Measurements from ENCODE around the gene ACBD6. TPM values are rescaled to one million over a fixed set of nuclear protein-coding genes. Genes with fewer than 3 reads are reported as not detected.

Gene ACBD6
- total RNA-seq, 4 donors from 2014 or later = 26.4 to 34.6 (median 31.5) TPM

DNA sequence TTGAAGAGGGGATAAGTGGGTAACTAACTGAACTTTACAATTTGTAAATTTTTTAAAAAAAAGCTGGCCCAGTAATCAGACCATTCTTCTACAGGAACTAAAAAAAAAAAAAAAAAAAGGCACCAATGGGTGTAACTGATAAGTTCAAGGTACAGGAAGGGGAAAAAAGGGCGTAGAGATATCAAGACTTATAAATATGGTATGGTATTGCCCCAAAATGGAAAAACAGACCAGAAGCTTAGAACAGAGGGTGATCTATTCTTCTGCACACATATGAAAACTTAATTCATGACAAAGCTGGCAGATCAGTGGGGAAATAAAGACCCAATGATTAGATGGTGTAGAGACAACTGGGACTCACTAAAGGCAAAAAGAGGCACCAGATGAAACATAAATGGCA, 213.4 kb downstream of the ACBD6 start:
- TF ChIP-seq, protein P1, sequence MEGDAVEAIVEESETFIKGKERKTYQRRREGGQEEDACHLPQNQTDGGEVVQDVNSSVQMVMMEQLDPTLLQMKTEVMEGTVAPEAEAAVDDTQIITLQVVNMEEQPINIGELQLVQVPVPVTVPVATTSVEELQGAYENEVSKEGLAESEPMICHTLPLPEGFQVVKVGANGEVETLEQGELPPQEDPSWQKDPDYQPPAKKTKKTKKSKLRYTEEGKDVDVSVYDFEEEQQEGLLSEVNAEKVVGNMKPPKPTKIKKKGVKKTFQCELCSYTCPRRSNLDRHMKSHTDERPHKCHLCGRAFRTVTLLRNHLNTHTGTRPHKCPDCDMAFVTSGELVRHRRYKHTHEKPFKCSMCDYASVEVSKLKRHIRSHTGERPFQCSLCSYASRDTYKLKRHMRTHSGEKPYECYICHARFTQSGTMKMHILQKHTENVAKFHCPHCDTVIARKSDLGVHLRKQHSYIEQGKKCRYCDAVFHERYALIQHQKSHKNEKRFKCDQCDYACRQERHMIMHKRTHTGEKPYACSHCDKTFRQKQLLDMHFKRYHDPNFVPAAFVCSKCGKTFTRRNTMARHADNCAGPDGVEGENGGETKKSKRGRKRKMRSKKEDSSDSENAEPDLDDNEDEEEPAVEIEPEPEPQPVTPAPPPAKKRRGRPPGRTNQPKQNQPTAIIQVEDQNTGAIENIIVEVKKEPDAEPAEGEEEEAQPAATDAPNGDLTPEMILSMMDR (IDR thresholded peaks at IDR 0.05; ENCODE audit: low read depth) = no peak

DNA sequence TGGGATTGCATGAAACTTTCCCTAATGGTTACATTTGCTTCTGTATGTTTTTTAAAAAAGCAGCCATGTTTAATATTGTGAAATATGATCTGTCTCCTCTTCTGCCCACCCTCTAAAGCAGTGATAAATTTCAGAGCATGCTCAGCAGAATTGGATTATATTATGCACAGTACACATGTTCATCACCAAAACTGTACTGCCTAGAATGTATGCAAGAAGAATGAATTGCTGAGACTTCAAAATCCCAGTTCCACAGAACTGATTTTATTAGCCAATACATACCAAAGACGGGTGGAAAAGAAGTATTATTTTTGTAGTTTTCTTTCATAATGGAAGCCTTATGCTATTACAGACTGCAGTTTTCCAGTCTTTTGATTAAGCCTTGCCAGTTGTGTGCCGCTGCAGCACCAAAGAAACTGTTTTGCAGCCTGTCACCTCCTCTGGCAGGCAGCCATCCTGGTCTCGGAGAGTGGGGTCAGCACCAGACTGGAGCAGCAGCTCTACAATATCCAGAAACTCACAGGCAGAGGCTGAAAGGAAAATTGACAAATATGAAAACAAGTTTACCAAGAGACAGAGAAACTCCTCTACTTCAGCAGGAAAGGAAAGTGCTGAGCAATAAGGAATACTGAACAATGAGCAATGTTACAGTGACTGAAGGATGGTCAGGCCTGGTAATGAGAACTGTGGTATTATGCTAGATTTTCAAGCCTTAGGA, 214.2 kb downstream of the ACBD6 start:
- TF ChIP-seq, protein P1 (IDR thresholded peaks at IDR 0.05; ENCODE audit: low read depth) = no peak

DNA sequence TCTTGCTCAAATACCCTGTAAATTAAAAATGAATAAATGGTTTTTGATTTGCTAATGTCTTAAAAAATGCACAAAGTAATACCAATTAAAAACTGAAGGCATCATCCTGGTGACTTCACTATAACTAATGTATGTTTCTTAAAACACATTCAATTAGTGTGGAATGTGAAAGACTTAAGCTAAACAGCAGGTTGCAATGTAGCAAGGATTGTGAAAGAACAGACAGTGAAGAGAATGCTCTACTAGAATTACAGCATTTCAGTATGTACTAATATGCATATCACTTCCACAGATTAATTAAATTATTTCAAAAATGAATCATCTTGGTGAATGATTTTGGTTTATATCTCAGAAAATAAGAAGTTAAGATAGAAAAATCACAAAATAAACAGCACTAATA, 216.0 kb downstream of the ACBD6 start:
- TF ChIP-seq, protein P1 (IDR thresholded peaks at IDR 0.05; ENCODE audit: low read depth) = no peak

DNA sequence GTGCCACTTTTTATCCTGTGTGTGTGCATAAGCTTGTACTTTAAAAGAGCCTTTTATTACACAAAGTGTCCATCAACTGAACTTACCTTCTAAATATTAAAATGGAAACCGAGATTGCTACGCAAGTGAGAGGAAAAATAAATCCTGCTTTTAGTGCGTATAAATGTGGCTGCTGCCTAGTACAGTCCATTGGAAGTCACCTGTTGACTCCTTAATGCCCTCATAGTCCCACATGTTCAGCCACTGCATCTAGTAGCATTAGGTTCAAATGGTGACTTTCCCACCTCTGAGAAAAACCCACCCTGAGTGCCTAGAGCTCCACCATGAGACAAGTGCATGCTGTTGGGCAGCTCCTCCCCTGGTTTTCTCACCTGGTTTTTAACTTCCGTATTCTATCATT, 219.3 kb downstream of the ACBD6 start:
- TF ChIP-seq, protein P1 (IDR thresholded peaks at IDR 0.05; ENCODE audit: low read depth) = no peak

DNA sequence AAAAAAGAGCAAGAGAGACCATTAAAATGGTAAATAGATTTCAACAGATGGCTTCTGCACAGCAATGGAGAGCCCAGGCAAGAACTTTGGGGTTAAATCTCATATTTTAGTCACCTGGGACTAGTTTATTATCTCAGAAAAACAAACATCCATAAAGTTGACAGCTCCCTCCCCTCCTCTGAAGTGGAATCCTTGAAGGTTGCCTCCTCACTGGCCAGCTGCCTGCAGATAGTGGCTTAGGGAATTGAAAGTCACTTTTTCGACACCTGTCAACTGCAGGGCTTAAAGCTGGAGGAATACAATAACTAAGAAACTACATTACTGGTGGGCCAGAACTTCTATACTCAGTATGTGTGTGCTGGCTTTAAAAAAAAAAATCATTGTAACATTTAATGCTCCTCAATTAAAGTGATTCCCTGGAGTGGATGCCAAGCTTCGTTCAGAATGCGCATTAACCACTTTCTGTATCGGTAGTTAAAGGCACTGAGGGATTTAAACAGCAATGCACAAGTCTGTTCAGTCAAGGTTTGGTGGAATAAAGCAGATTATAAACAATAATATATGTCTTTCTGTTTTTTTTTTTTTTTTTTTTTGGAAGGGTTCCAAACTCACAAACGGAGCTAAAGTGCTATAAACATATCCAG, 219.9 kb downstream of the ACBD6 start:
- TF ChIP-seq, protein P1 (IDR thresholded peaks at IDR 0.05; ENCODE audit: low read depth) = no peak

DNA sequence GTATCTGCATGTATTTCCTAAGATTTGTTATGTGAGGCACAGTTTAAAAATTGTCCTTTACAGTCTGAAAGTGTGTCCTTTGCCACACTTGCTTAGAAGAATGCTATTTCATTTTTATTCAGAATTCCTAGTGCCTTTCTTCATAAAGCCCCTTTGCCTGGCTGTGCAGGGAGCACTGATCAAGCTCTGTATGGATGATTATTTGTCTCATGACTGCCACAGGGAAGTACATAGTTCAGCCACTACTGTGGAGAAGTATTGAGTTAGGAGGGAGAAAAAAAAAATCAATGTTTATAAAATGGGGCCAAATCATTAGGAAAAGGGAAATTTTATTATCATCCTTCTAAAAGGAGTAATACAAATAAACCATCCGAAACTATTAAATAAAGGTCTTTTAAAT, 220.9 kb downstream of the ACBD6 start:
- TF ChIP-seq, protein P1 (IDR thresholded peaks at IDR 0.05; ENCODE audit: low read depth) = no peak

DNA sequence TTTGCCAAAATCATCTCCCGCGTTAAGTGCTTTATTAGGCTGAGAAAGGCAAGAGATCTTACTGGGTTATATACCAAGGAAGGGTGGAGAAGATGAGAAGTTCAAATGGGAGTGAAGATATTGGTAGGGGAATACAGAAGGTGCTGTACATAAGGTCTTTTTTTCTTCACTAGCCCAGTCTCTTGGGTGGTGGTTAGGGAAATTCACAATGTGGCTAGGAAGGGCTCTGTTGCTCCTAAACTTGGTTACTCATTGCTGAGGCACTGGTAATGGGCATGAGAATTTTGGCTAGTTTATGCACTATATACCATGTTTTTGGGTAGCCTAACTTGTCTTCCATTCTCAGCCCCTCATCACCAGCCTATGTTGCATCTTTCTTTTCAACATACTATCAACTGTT, 221.8 kb downstream of the ACBD6 start:
- TF ChIP-seq, protein P1 (IDR thresholded peaks at IDR 0.05; ENCODE audit: low read depth) = no peak
